Activated CD4-positive, alpha-beta T cell treated with anti-CD3 and anti-CD28 coated beads for 1 hour (primary cell): ENCODE measurements around the gene YY1AP1.
"Not testable (repeated sequence)": the region's sequence is repeated elsewhere in the genome, so short reads cannot be mapped to it uniquely, and the experiment has no call there.

Experiments
- DNase-seq: peaks from one replicate; pipeline ENCODE4 v3.0.0-alpha.2; 2020

YY1AP1 gene

DNA sequence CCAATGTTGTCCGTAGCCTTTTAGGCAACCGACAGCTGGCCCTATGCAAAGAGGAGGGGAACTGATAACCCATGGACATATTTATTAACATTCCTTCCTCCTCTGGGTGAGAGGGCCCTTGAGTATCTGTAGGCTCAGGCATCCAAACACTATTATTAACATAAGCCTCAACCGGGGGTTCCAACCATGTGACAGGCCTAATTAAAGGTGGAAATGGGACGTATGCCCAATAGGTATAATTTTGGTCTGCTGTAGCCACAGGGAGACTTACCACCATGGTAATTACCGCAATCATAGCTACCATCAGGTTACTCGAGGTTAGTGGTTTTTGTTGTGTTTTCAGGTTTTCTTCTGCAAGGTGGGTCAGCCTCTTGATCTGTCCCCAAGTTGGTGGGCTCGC, 5.6 kb upstream of the YY1AP1 start:
- DNase-seq, result no peak

DNA sequence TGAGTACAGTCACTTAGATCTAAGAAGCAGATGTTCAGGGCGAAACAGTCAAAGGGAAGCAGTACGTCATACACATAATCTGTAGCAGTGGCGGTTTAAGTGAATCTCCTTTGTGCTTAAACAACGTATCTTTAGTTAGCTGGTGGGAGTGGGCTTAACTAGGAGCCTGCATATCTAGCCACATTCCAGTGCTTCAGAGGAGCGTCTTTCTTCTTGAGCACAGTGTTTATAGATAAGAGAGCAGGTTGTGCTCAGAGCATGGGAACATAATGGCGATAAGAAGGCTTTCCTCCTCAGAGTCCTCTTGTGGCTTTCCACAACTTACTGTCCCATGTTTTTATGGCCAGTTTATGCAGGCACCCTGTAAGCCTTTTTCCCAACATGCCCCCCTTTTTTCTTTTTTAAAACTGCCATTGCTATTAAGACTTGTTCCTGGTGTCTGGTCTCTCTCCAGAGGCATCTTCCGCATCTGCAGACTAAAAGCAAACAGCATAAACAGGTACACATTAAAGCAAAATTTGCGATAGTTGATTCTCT, 3.5 kb upstream of the YY1AP1 start:
- no peak for DNase-seq

DNA sequence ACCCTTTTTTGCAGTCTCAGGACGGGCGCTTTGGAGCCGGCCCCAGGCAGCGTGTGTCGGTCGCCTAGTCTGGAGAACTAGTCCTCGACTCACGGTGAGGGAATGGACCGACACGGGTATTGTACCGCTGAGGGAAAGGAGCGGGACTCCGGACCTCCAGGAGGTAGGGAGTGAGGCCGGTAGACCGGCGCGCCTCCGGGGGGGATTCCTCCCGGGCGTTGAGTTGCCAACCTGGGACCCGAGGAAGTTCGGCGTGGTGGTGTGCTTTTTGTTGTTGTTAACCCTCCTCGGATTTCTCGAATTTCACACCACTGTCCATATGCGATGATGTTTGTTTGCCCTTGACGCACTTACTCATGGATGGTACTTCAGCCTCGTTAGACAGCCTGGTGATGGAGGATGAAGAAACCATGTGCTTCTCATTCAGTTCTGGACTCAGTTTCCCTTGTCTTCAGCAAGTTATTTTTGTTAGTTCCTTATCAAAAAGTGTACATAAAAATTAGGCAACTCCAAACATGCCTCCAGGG, 570 bp upstream of the YY1AP1 start, which contains the start of gene DAP3:
TSS of gene DAP3 (plus strand) at position 11 of the 527 bp plus-strand sequence. CDS start 20,689 bp downstream, outside the sequence.
- not testable (repeated sequence) for DNase-seq

DNA sequence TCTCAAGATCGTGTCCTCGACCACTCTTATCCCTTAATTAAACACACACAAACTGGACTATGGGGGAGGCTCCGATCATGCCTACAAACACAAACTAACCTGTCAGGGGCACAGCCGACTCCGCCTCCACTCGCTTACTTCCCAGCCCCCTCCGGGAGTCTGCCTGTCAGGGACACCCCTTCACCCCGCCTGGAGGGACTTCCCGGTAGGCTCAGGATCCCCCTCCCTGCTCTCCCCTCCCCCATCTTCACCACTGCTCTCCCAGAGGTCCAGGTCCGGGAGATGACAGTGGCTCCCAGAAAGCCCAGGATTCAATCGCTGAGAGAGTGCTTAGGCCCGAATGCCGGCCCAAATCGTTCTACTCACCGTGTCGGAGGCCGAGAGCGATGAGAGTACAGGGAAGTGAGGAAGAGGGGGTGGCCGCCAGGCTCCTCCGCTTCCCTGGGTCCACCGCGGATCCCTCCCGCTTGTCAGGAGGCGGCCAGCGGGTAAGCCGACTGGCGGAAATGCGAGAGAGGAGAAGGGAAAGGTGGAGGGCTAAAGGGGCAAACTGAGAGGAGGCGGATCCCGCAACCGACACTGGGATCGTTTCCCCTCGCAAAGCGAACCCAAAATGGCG, 760 bp downstream of the YY1AP1 start:
- not testable (repeated sequence) for DNase-seq

DNA sequence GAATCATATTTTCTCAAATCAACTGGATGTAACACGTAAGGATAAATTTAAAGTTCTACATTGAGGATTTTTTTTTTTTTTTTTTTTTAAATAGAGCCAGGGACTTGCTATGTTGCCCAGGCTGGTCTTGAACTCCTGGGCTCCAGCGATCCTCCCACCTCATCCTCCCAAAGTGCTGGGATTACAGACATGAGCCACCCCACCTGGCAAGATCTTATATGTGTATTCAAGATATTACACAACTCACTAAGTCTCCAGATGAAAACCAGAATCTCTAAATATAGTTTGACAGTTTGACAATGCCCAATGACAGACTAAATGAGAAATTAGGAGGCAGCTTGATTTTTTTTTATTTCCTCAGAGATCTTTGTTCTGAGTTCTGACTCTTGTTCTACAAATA, 6.8 kb downstream of the YY1AP1 start:
- no peak for DNase-seq

DNA sequence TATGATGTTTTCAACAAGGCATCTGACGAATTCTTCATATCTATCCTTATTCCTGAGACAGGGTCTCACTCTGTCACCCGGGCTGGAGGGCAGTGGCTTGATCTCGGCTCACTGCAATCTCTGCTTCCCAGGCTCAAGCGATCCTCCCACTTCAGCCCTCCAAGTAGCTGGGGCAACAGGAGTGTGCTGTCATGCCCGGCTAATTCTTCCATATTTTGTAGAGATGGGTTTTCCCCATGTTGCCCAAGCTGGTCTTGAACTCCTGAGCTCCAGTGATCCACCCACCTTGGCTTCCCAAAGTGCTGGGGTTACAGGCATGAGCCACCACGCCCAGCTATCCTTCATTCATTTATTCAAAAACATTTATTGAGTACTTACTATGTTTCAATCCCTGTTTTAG, 8.0 kb downstream of the YY1AP1 start:
- no peak for DNase-seq

DNA sequence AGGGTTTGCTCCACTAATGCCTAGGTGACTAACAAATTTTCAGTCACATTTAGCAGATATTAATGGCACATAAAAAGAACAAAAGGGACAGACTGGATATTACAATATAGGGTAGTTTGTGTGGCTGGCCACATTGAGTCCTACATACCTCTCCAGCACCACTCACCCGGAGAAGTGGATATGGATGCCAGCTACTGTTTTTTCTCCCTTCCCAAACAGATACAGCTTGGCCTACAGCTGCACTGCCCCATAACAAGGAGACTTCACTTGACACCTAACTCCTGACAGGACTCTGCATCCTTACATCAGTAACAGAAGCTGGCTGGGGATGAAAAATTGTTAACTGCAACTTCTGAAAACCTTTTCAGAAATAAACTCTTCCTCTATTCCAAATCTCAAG, 9.6 kb downstream of the YY1AP1 start:
- DNase-seq, result not testable (repeated sequence)

DNA sequence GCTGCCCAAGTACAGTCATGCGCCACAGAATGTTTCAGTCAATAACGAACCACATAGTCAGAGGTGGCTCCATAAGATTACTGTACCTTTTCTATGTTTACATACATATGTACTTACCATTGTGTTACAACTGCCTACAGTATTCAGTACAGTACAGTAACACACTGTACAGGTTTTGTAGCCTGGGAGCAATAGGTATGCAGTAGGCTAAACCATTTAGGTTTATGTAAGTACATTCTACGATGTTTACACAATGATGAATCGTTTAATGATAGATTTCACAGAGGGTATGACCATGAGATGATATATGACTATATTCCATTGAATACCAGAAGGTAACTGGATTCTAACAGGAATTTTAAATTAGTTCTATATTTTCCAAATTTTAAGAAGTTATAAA, 10.5 kb downstream of the YY1AP1 start:
- no peak for DNase-seq

DNA sequence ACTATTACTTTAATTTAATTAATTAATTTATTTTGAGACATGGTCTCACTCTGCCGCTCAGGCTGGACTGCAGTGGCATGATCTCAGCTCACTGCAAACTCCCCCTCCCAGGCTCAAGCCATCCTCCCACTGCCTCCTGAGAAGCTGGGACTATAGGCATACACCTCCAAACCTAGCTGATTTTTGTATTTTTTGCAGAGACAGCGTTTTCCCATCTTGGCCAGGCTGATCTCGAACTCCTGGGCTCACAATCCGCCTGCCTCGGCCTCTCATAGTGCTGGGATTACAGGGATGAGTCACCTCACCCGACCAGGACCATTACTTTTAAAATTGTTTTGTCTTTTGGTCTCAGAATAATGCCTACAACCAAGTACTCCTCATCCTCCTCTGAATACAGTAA, 15.6 kb downstream of the YY1AP1 start:
- DNase-seq, result no peak

DNA sequence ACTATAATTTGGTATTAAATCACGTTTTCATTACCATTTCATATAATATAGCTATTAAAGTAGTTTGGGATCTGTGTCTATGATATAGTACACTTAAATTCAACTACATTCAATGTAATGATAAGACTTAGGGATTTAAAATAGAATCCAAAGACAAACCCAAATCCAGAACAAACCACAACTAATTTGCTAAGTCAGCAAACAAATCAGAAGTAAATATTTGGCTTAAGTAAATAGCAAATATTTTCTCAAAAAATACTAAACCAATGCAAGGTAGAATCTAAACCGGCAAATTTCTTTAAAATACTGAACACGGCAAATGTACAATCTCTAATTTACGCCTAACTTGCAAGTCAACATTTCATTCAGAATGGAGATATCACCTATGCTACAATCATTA, 16.8 kb downstream of the YY1AP1 start:
- no peak for DNase-seq

DNA sequence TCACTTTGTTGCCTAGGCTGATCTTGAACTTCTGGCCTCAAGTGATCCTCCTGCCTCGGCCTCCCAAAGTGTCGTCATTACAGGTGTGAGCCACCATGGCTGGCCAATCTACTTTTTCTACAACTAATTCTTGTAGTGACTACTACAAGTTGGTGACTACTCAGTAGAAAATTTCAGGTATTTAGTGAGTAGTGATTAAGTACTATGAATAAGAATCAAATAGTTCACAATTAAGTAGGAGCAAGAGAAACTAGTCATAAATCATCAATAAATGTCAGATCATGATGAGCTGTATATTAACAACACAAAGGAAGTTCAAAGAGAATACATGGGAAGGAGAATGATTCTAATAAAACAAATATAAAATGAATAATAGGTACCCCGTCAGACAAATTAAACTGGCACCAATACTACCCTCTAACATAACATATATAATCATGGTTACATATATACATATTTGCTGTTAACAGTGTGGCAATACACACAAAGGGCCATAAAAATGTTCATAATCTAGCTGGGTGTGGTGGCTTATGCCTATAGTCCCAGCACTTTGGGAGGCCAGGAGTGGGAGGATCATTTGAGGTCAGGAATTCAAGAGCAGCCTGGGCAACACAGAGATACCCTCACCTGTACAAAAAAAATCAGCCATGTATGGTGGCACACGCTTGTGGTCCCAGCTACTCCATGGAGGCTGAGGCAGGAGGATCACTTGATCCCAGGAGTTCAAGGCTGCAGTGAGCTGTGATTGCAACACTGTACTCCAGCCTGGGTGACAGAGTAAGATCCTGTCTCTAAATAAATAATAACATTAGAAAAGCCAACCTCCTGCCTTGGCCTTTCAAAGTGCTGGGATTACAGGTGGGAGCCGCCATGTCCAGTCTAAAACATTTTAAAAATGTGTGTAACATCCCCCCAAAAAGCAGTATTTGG, 19.1 kb downstream of the YY1AP1 start:
- no peak for DNase-seq

DNA sequence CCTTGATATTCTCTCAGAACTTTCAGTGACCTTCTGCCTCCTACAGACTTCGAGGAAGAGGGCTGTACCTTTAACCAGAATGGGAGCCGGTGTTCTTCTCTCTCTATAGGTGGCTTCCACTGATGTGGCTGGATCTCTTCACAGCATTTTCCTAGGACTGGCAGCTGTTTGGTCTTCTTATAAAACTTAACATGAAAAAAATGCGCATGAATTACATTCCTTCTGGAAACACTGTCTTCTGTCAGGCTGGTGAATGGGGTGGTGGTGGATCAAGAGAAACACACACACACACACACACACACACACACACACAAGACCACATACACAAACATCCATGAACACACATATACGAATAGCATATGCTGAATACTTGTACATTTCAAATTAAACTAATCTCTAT, 27.3 kb downstream of the YY1AP1 start:
- DNase-seq, result not testable (repeated sequence)

DNA sequence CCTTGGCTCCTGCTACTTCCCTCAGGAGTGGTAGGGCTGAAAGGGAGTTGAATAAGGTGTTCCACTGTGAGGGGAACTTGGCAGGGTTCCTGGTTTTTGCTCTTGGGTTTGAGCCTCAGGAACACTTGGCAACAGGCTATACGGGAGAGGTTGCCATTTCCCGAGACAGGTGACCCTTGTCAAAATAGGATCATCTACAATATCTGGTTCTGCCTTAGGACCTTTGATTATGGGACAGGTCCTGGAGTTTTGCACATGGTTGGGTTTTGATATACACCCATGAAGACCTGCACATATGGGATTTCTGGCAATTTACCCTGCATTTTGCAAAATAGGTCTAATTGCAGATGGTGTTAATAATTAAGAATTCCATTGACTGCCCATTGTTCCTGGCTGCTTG, 31.1 kb downstream of the YY1AP1 start:
- no peak for DNase-seq

DNA sequence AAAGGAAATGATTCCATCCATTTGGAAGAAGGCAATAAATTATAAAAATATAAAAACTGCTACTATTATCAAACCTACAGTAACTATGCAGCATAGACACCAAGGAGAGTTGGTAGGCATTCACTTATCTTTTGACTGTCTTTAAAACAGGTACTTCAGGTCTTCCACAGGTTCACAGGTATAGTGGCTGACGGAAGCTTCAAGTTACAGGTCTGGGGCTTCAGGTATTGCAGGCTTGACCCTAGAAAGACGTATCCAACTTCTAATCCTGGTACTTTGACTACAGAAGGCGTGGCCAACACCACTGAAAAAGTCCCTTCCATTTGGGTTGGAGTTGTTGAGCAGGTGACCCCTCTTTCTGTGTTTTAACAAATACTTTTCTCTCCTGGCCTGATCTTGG, 35.6 kb downstream of the YY1AP1 start:
- DNase-seq, result no peak

DNA sequence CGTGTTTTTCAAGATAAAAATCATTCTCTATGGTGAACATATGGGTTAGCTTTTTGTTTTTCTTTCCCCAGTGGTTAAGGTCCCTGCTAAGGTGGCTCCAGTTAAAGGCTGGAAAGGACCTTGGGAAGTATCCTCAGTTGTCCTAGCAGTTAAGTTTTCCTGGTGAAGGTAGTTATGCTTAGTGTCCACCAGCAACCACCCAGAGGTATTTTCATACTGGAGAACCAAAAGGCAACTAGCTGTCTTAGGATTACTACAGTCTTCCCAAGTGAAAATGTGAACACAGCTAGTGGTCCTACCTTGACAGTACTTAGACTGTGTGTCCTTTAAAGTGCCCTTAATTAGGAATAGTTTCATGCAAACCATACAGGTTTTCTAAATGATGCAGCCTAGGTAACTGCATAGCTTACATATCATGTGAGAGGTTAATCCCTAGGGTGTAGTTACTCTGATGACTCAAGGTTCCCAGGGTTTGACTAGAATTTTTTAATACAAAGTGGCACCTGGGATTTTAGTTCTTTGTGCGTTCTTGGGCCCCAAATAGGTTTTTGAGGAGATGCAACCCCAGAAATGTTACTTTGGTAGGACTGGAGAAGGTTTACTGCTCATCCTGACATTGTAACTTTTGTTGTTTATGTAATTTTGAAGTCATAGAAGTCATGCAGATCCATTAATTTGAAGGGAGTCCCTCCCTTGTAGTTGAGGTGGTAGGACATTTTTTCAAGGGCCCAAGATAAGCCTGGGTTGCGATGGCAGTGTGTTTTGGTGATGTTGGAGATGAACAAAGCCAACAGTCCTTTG, 36.5 kb downstream of the YY1AP1 start:
- no peak for DNase-seq

DNA sequence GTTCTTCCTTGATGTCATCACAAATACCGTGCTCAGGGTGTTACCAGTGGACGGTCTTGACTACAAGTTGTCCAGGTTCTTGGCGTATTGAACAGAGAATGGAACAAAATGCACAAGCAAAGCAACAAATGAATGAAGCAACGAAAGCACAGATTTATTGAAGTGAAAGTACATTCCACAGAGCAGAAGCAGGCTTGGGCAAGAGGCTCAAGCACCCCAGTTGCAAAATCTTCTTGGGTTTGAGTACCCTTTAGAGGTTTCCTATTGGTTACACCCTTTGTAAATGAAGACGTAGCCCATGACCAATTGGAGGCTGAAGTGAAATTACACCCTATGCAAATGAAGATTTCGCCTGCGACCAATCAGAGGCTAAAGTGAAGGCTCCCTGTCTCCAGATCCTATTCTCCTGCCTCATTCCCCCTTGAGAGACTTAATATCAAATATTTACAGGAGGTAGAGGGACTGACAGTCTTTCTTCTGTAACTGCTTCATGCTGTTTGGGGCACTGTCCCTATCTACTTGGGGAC, 38.3 kb downstream of the YY1AP1 start:
- no peak for DNase-seq

DNA sequence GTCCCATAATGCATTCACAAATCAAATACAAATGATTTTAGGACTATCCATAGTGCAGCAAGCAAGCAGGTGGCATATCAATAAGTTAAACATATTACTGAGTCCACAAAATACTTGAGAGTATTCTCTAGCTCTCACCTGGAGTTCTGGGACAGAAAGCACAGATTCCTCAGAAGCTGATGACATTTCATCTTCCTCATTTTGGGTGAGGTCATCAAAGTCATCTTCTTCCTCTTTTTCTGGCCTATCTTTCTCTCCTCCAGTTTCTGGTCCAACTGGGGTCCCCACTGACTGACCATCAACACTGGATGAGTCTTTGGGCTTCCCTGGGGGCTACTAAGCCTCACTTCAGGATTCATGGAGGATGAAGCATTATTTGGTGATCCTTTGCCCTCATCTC, 38.9 kb downstream of the YY1AP1 start:
- DNase-seq, result no peak

DNA sequence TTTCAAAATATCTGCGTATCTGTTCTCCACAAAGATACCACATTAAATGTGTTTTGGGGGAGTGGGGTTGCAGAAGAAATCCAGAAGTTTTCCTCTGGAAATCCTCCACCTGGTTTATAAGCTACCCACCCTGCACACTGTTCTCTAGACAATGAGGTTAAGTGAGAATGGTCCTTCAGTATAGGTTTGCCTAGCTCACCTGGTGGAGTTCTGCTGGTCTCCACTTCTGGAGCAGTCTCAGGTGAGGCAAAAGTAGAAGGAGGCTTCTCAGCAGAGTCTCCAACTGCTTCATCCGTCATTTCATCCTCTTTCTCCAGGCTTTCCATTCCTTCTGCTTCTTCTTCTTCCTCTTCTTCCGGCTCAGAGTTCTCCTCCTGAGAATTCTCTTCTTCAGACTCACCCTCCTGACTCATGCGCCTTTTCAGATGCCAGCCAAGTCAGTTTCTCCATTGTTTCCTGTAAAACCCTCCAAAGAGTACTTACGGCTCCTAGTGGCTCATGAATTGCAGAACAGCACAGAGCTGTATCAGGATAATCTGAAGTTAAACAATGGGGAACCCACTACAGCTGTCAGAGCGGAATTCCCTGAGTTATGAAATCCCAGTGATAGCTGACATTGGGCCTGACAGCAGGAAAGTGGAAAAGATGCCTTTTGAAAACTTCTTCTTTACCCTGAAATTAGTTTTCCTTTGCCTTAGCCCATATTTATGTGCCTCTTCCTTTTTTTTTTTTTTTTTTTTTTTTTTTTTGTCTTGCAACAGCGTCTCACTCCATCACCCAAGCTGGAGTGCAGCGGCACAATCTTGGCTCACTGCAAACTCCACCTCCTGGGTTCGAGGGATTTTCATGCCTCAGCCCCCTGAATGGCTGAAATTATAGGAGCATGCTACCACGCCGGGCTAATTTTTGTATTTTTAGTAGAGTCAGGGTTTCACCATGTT, 40.1 kb downstream of the YY1AP1 start:
- DNase-seq, result no peak

DNA sequence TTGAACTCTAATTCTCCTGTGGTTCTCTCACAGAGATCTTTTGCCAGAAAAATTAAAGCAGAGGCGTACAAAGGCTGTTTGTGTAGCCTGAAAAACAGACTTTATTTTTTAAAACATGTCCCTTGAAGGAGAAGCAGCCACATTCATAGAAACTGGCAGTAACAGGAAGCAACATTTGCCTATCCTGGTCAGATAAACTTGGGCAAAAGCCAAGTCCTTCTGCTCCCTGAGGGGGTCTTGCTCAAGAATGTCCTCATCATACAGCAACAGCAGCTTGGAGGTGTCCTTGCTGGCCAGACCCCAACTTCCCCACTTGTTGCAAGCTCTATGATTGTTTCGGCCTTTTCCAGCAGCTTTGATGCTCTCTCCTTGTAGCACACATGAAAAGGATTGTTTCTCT, 42.3 kb downstream of the YY1AP1 start:
- DNase-seq, result no peak

DNA sequence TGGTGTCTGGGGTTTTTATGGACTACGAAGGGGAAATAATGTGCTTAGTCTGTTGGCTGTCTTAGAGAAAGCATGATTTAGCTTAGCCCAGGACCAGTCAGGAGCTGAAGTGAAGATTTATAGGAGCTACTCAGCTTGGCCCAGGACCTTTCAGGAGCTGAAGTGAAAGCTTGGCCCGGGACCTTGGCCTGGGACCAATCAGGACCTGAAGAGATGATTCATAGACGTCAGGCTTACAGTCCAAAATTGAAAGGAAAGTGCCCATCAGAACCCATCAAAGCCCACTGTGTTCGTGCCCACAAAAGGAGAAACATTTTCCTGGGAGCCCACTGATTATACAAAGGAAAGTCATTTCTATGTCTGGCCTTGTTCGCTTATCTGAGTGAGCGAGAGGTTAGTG, 42.9 kb downstream of the YY1AP1 start:
- no peak for DNase-seq

DNA sequence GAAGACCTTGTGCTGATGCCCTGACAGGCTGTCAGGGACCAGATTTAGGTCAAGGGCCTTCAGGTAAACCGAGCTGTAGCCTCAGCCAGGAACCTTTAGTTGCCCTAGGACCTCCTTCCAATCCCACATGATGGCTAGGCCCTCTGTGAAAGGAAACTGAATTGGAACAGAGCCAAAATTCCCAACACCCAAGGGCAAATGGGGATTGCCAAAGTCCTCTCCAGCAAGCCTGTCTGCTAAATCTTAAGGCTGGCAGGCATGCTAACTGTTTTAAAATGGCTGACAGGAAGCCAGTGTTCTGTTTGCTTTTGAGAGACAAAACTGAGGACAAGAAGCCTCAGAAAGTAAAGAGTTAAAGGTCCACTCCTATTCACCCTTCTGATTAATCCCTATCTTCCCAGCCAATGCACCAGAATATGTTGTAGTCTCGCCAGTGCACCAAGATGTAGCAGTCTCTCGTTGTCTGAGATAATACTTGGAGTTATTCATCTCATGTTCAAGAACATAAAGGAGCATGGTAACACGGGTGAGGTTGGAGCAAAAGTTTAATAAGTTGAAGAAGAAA, 43.5 kb downstream of the YY1AP1 start:
- no peak for DNase-seq
